HG02642 (cell line): Measurements from ENCODE around the gene TNIK.
"Not testable (repeated sequence)": the region's sequence is repeated elsewhere in the genome, so short reads cannot be mapped to it uniquely, and the experiment has no call there.

ENCODE experiments used
- ATAC-seq: cut with Tn5 transposase; IDR thresholded peaks from one replicate; pipeline ENCODE4 v1.9.1; 2021; ENCODE audit warnings: mild to moderate bottlenecking; ENCODE audit not compliant: unreplicated experiment, poor library complexity

TNIK gene

DNA sequence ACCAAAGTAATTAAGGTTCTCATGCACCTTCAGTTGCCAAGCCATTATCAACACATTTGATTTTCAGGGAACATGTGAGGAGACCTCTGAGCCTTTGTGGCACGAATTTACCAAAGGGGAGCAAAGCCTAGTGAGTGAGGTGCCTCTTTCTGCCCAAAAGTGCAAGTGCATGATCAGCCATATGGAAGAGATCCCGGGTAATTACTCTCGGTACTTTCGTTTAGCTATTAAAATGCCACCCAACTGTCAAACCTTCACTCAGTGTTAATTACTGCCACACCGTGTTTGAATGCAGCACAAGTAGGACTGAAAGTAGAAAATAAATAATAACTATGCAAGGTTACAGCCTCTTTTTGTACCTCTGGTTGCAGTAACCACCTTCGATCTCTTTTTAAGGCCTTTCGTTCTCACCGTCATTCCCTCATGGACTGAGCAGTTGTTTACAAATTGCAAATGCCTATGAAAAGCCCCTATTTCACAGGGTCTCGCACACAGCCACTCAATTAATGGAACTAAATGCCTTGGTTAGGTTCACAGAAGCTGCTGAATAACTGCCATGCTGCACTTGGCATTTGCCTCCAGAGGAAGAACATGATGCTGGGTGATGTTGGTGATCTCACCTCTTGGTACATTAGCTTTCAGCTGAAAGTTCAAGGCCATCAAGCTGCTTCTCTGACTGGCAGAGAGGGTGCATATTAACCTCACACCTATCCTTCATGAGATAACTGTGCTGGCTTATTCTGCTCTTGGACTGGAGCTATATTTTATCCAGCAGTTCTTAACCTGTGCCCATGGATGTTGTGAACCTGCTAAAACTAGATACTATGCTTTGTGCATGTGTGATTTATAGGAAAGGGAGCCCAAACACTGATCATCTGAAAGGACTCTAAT, 69.9 kb downstream of the TNIK start:
- ATAC-seq: no peak

DNA sequence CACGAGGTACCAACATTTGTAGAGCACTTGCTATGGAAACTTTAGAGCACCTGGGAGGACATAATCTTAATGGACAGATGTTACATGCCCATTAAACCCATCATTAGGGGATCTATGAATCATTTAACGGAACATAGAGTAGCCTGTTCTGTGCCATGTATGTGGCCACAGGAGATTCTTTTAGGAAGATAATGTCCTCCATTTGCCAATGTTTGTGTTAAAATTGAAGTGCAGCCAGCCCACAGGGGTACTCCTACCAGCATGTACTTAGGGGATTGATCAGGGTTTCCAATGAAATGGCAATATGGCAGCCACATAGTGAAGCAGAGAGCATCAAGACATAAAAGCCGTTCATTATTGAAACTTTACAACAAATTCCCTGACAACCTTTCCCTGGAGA, 70.7 kb downstream of the TNIK start:
- ATAC-seq: no peak

- no peak for ATAC-seq
Observed at GRCh38 chr3:171388527-171388926, 71.7 kb downstream of the TNIK start.

DNA sequence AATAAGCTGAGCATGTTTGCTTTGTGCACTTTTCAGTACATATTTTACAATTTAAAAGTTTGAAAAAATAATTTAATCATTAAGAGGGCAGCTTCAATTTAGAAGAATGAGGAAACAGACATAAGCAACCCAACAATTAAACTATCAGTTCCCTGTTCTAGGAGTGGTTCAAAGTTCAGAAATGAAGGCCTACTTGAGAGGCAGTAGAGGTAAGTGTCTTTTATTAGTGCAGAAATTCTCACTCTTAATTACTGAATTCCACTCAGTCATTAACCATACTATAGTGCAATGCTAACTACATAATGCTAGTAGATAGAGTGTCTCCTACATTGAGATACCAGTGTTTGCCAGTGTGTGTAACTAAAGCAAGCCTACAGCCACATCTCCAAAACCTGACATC, 73.1 kb downstream of the TNIK start:
- no peak for ATAC-seq

- ATAC-seq: no peak
Observed at GRCh38 chr3:171385086-171385485, 75.1 kb downstream of the TNIK start.

DNA sequence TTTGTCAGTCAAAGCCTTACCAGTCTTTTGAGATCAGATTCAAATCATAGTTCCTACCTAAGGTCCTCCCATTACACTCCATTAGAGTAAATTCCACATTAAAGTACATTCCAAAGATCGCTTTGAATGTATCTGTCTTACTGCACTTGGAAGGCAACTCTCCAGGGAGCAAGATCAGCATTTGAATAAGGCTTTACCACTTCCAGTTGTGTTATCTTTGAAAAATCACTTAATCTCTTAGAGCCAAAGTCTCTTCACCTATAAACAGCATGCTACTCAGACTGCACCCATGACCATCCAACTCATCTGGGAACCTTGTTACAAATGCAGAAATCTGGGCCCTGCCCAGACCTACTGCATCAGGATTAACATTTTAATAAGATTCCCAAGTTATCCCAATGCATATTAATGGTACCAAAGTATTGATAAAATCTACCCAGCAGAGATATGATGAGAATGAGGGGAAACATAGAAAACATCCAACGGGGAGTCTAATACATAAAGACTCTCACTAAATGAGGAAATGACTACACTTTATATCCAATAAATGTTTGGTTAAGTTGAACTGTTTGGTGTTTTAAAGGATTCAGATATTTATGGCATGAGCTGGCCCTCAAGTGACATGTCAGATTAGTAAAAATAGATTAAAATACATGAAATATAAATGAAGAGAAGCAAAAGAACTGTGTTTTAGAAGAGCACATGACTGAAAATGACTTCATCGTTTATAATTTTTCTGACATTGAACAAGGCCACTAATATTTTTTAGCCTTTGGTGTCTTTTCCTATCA, 75.9 kb downstream of the TNIK start:
- no peak for ATAC-seq

- peak; percentile 54 for ATAC-seq
Observed at GRCh38 chr3:171383206-171384018, 76.8 kb downstream of the TNIK start.

DNA sequence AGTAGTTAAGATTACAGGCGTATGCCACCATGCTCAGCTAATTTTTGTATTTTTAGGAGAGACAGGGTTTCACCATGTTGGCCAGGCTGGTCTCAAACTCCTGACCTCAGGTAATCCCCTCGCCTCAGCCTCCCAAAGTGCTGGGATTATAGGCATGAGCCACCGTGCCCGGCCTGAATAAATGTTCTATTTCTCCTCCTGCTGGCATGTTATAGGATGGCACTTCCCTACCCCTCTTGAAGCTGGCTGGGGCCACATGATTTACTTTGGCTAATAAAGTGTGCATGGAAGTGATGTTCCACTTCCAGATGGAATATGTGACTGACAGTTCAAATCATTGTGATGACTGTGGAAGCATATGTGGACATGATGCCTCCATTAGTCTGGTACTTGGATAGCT, 77.9 kb downstream of the TNIK start:
- not testable (repeated sequence) for ATAC-seq

GRCh38 chr3:171380711-171381425, 79.3 kb downstream of the TNIK start:
- no peak for ATAC-seq

DNA sequence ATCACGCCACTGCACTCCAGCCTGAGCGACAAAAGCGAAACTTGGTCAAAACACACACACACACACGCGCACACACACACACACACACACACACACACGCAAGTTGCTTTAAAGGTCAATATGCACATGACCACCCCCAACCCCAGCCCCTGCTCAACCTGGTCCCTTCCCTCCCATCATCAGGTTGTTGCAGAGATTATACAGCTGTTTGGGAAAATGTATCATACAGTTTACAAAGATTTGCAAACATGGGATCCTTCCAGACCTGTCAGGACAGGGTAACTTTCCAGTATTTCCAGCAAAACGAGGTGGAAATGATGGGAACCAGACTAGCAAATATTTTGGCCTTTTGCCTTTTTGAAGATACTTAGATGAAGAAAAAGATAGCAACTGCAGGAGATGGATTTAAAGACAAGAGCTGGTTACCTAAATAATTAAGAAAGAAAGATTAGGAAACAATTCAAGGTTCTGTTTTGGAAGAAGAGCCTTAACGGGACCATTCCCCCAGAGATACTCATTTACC, 80.2 kb downstream of the TNIK start:
- no peak for ATAC-seq

- no peak for ATAC-seq
Observed at GRCh38 chr3:171379281-171379680, 80.9 kb downstream of the TNIK start.

DNA sequence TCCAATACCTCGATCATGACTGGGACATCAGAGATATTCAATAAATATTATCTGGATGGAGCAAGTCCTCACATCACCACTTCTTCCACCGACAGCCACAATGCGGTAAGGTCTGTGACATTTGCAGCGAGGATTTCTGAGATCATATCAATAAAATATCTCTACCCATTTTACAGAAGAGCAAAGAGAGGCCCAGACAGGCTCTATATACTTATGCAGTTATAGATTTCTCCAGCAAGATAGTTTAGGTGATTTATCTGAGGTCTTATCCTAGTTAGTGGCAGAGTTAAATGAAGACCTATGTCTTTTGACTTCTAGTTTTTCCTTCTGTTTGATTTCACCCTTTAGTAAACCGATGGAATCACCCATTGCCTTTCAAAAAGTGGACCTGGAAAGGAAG, 81.6 kb downstream of the TNIK start:
- no peak for ATAC-seq

- ATAC-seq: no peak
Observed at GRCh38 chr3:171377859-171378258, 82.3 kb downstream of the TNIK start.

DNA sequence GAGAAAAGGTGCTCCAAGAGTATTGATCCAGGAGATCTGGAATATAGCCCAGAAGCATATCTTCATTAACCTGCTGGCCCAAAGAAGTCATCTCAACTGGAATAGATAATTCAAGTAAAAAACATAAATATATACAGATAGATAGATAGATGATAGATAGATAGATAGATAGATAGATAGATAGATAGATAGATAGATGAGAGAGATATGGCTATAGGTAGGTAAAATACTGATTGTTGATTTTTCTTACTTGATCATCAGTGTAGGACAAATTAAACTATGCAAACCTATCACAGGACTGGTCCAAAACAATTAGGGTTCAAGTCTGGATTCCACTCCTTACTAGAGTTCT, 83.6 kb downstream of the TNIK start:
- ATAC-seq: no peak

DNA sequence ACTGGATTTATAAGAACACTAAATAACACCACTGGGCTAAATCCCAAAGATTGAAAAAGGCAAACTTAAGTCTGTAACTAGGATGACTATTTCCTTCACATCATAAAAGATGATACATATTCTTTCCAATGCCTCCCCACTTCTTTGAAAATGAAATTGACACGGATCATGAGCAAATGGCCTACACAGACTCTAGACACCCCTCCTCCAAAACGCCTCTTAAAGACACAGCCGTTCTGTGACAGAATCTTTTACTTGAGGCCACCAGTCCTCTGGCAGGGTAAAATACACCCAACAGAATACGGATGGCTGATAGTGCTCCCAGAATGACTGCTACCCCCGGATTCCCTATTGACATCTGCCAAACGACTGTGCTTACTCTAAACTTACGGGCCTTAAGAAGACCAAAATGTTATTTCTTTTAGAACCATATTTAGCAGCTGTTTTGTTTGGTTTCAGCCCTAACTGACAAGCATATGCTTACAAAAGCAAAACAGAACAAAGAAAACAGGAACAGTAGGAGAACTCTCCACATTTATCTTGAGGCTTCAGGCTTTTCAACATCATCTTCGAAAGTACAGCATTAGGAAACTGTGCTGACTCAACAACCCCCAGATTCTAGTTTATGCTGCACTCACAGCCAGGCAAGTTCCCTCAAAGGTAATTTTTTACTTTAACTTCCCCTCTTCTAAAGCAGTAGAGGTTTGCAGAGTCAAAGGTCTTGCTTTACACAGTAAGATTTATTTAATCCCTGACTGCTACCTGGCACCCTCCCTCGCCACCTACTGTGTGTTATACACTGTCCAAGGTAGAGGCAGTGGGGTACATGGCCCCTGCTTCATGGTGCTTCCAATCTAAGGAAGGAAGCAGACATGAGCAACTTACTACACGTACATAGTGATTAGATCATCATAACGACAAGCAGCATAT, 84.3 kb downstream of the TNIK start:
- no peak for ATAC-seq

GRCh38 chr3:171374661-171375285, 85.4 kb downstream of the TNIK start:
- no peak for ATAC-seq

DNA sequence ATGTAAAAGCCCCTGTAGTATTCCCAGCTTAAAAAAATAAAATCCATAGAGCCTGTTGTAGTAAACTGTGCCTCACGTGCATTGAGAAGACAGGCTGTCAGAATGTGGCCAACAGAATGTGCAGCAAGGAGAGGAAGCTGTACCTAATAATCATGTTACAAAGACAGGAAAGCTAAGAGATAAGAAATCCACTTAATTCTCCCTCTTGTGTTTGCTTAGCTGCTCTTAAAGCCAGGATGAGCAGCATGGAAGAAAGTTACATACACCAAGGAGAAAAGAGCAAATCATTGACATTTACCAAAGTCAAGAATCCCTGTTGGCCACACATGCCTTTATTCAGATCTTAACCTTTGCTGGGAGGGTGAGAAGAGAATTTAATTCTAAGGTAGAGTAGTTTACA, 85.9 kb downstream of the TNIK start:
- no peak for ATAC-seq

- ATAC-seq: no peak
Observed at GRCh38 chr3:171373711-171374110, 86.5 kb downstream of the TNIK start.
